Neural crest cell (in vitro differentiated cells): ENCODE results near the gene SMIM27. TPM values are rescaled to one million over a fixed set of nuclear protein-coding genes. Genes with fewer than 3 reads are reported as not detected.

ENCODE experiments used
- DNase-seq: peaks from one replicate; pipeline ENCODE4 v3.0.0; 2021; ENCODE audit warnings: low read depth, mixed read lengths, low spot score
- H3K27ac Mint-ChIP-seq: one replicate; pipeline ENCODE4 v1.8.0; 2021; ENCODE audit warnings: mild to moderate bottlenecking, mixed read lengths; ENCODE audit not compliant: unreplicated experiment
- H3K27me3 Mint-ChIP-seq: 2 replicates; pipeline ENCODE4 v1.8.0; 2021; ENCODE audit warnings: low read depth, mild to moderate bottlenecking, mixed read lengths
- H3K36me3 Mint-ChIP-seq: 2 replicates; pipeline ENCODE4 v1.8.0; 2021; ENCODE audit warnings: low read depth, mild to moderate bottlenecking, mixed read lengths
- H3K4me1 Mint-ChIP-seq: 2 replicates; pipeline ENCODE4 v1.8.0; 2021; ENCODE audit warnings: mixed read lengths
- H3K4me3 Mint-ChIP-seq: one replicate; pipeline ENCODE4 v1.8.0; 2021; ENCODE audit warnings: mild to moderate bottlenecking, mixed read lengths
- H3K9me3 Mint-ChIP-seq: 2 replicates; pipeline ENCODE4 v1.8.0; 2021; ENCODE audit warnings: mixed read lengths
- total RNA-seq: library from RNA; stranded (reverse); gene quantifications from 2 replicates; pipeline ENCODE4 v1.2.1, GENCODE V29; 2021
- TF ChIP-seq, protein P1 (sequence below): fragments of 200-600 bp; sonication (generic); conservative IDR thresholded peaks from 2 replicates; pipeline ENCODE4 v1.5.0; 2021; ENCODE audit warnings: antibody characterized with exemption, mild to moderate bottlenecking

SMIM27 gene
- total RNA-seq, 1 donor from 2014 or later, result 10.2 TPM

- DNase-seq, result no peak
- H3K36me3 Mint-ChIP-seq, result peaks cover 6% of the 10 kb centered on the region
- TF ChIP-seq, protein P1, sequence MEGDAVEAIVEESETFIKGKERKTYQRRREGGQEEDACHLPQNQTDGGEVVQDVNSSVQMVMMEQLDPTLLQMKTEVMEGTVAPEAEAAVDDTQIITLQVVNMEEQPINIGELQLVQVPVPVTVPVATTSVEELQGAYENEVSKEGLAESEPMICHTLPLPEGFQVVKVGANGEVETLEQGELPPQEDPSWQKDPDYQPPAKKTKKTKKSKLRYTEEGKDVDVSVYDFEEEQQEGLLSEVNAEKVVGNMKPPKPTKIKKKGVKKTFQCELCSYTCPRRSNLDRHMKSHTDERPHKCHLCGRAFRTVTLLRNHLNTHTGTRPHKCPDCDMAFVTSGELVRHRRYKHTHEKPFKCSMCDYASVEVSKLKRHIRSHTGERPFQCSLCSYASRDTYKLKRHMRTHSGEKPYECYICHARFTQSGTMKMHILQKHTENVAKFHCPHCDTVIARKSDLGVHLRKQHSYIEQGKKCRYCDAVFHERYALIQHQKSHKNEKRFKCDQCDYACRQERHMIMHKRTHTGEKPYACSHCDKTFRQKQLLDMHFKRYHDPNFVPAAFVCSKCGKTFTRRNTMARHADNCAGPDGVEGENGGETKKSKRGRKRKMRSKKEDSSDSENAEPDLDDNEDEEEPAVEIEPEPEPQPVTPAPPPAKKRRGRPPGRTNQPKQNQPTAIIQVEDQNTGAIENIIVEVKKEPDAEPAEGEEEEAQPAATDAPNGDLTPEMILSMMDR, result no peak
These were observed 2.0 kb upstream of the SMIM27 start for GRCh38 chr9:32550150-32550561.

DNA sequence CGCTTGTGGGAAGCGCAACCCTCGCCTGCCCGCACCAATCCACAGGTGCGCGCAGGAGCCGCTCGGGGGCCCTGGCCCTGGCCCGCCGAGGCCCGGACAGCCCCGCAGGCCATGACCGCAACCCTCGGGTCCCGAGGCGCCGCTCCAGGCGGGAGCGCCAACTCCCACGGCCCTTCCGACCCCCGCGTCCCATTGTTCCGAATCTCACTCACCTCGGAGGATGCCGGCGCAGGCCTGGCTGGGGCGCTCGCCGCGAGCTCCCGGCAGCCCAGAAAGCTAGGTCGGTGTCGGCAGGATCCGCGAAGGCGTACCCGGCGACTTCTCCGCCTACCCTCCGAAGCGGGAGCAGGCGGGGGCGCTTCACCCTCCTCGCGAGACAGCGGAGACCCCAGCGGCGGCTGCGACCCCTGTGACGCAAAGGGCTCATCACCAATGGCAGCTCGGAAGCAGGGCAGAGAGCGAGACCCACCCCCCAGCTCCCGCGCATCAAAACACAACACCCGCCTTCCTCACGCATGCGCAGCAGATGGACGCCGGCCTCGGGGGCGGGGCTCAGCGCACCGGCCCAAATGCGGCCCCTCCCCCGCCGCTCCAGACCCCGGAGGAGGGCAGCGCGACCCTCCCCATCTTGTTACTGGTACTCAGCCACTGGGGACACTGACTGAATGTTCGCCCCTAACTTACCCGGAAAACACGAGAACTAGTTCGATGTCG is 1.4 kb upstream of the SMIM27 start:
- Mint-ChIP-seq H3K4me3 (peak overlapping the region; percentile 98), H3K36me3 (peaks cover 6% of the 10 kb centered on the region), H3K27me3 (no peaks in the 10 kb centered on the region), H3K27ac (peak overlapping the region; percentile 99), H3K9me3 (no peaks in the 10 kb centered on the region), H3K4me1 (peaks cover 32% of the 10 kb centered on the region)
- TF ChIP-seq, protein P1, result peak; percentile 11
- peak; percentile 96 for DNase-seq

More at GRCh38 chr9:32550150-32550561, 2.0 kb upstream of the SMIM27 start:
- Mint-ChIP-seq H3K4me3 (peak overlapping the region; percentile 98), H3K9me3 (no peaks in the 10 kb centered on the region), H3K27ac (peak overlapping the region; percentile 89), H3K4me1 (peaks cover 32% of the 10 kb centered on the region), H3K27me3 (no peaks in the 10 kb centered on the region)

DNA sequence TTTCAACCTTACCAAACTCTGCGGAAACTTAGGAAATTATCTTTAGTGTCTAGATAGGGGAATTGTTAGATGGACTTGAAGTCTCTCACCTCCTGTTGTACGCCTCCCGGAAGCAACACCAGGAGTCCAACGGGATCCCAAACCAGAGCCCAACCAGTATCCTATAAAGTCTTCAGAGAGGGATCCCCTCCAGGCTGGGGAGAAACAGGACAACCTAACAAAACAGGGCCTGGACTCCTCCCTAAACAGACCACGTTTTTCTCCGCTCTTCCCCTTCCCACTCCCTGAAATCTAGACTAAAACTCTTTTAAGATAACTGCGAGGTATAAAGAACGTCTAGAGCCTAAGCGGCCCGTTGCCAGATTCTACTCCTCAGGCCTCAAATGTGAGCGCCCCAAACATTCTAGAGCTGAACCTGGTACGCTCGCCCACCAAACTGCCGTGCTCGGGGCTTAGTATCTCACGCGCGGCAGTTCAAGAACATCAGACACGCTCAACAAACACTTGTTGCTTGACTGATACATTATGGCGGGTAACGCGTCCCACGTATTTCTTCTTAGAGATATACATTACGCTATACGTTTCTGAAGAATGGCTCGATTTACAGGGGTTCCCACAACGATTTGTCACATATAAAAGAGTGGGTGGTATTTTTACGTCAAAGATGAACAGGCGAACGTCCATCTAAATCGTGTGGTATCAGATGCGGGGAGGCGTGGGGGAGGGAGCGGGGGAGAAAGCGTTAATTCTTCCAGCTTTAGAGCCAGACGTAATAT is 663 bp upstream of the SMIM27 start:
- Mint-ChIP-seq H3K4me3 (peak overlapping the region; percentile 98), H3K9me3 (no peaks in the 10 kb centered on the region), H3K27ac (peak overlapping the region; percentile 99), H3K4me1 (peaks cover 32% of the 10 kb centered on the region), H3K36me3 (peaks cover 6% of the 10 kb centered on the region), H3K27me3 (no peaks in the 10 kb centered on the region)
- peak; percentile 25 for DNase-seq
- TF ChIP-seq, protein P1, result no peak

- peaks cover 26% of the 10 kb centered on the region for H3K4me1 Mint-ChIP-seq
- no peaks in the 10 kb centered on the region for H3K9me3 Mint-ChIP-seq
- H3K27ac Mint-ChIP-seq, result no peak overlapping the region
- peak overlapping the region; percentile 65 for H3K4me3 Mint-ChIP-seq
- H3K36me3 Mint-ChIP-seq, result peaks cover 4% of the 10 kb centered on the region
- TF ChIP-seq, protein P1, result no peak
- H3K27me3 Mint-ChIP-seq, result no peaks in the 10 kb centered on the region
- DNase-seq, result no peak
These were observed 2.0 kb downstream of the SMIM27 start for GRCh38 chr9:32554107-32554506.

GRCh38 chr9:32554591-32554990 is 2.5 kb downstream of the SMIM27 start:
- Mint-ChIP-seq H3K27ac (no peak overlapping the region), H3K27me3 (no peaks in the 10 kb centered on the region), H3K4me1 (peaks cover 21% of the 10 kb centered on the region), H3K9me3 (no peaks in the 10 kb centered on the region), H3K4me3 (peak overlapping the region; percentile 21), H3K36me3 (peaks cover 2% of the 10 kb centered on the region)
- no peak for DNase-seq
- TF ChIP-seq, protein P1, result no peak
